Neural cell (in vitro differentiated cells): ENCODE measurements around the gene TMA7B.

Source experiments
- CTCF ChIP-seq: fragments of 450-650 bp; IDR thresholded peaks from 2 replicates; pipeline ENCODE4 v1.5.1; 2014; ENCODE audit warnings: antibody characterized with exemption, mild to moderate bottlenecking, moderate library complexity; ENCODE audit not compliant: poor library complexity, severe bottlenecking
- EP300 ChIP-seq: fragments of 450-650 bp; conservative IDR thresholded peaks from 2 replicates; pipeline ENCODE4 v1.6.1; 2014; ENCODE audit warnings: antibody characterized with exemption, mild to moderate bottlenecking, moderate library complexity; ENCODE audit not compliant: poor library complexity, severe bottlenecking
- EZH2 ChIP-seq: fragments of 200-600, 300-800 bp; shearing (Covaris generic), sonication (generic); IDR thresholded peaks from 2 replicates; pipeline ENCODE4 v1.6.1; 2014; ENCODE audit warnings: antibody characterized with exemption, low read length, borderline replicate concordance, mild to moderate bottlenecking; ENCODE audit not compliant: insufficient read depth, poor library complexity, severe bottlenecking
- POLR2AphosphoS5 ChIP-seq: IDR thresholded peaks from 2 replicates; pipeline ENCODE4 v1.6.1; 2012
- TF ChIP-seq, protein P1 (sequence below): IDR thresholded peaks from 2 replicates; pipeline ENCODE4 v1.6.1; 2012; ENCODE audit warnings: borderline replicate concordance

- TF ChIP-seq CTCF (no peak), POLR2AphosphoS5 (no peak), EP300 (no peak), EZH2 (no peak)
- TF ChIP-seq, protein P1, sequence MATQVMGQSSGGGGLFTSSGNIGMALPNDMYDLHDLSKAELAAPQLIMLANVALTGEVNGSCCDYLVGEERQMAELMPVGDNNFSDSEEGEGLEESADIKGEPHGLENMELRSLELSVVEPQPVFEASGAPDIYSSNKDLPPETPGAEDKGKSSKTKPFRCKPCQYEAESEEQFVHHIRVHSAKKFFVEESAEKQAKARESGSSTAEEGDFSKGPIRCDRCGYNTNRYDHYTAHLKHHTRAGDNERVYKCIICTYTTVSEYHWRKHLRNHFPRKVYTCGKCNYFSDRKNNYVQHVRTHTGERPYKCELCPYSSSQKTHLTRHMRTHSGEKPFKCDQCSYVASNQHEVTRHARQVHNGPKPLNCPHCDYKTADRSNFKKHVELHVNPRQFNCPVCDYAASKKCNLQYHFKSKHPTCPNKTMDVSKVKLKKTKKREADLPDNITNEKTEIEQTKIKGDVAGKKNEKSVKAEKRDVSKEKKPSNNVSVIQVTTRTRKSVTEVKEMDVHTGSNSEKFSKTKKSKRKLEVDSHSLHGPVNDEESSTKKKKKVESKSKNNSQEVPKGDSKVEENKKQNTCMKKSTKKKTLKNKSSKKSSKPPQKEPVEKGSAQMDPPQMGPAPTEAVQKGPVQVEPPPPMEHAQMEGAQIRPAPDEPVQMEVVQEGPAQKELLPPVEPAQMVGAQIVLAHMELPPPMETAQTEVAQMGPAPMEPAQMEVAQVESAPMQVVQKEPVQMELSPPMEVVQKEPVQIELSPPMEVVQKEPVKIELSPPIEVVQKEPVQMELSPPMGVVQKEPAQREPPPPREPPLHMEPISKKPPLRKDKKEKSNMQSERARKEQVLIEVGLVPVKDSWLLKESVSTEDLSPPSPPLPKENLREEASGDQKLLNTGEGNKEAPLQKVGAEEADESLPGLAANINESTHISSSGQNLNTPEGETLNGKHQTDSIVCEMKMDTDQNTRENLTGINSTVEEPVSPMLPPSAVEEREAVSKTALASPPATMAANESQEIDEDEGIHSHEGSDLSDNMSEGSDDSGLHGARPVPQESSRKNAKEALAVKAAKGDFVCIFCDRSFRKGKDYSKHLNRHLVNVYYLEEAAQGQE: no peak
Measured at GRCh38 chr22:39972641-39973040, 12.4 kb downstream of the TMA7B start.
